HG03097 (cell line): ENCODE data around the gene CISTR.
A peak's percentile ranks its signal among the peaks of the same experiment; 100 is the strongest.

ENCODE experiments used
- ATAC-seq: cut with Tn5 transposase; IDR thresholded peaks from one replicate; pipeline ENCODE4 v1.9.1; 2021; ENCODE audit not compliant: unreplicated experiment, low FRiP score

The CISTR gene

DNA sequence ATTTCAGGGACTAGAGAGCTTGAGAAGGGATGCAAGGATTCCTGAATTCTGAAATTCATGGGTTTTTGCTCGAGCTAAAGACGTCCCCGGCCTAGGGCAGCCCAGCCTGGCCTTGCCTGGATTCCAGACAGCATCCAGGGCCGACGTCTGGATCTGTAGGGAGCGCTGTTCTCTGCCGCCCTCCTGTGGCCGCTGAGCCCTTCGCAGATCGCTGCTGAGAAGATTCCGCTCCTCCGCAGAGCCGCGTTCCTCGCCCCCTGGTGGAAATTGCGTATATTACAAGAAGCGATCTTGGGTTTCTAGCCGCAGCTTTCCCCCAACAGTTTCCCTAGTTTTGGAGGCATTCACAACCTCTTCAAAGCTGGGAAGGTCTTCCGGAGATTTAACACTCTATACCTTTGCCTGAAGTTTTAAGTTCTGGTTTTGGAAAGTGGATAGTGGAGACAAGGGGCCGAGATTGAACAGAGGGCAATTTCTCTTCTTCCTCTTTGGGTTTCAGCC is 5.1 kb downstream of the CISTR start:
- ATAC-seq, result no peak

DNA sequence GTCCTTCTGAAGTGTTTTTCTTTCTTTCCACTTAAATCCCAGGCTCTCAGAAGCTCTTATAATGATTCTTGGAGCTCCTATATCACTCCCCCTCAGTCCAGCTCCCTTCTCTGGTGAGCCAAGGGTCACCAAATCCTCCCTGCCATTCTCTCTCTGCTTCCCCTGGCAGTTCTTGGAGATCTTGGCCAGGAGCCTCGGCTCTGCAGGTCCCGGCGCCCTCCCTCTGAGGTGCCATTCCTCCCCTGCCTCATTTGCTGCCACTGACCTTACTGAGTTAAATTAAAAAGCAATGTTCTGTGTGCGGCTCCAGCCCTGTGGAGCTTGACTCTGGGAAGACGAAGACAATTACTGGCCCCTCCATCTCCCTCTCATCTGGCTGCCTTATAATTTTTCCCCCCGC is 7.0 kb downstream of the CISTR start:
- ATAC-seq, result no peak

DNA sequence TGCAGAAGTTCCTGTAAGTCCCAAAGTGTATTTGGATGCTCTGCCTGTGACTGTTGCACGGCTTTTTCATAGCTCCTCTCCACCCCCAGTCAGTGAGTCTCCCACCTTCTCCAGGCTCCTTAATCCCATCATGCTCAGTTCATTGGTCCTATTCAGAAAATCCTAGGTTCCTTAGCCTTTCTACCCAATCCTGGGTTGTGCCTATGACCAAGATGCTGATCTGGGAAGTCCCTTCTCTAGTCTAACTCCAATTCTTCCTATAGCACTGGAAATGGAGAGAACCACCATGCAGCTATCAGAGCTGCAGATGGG is 7.7 kb downstream of the CISTR start:
- ATAC-seq, result no peak

DNA sequence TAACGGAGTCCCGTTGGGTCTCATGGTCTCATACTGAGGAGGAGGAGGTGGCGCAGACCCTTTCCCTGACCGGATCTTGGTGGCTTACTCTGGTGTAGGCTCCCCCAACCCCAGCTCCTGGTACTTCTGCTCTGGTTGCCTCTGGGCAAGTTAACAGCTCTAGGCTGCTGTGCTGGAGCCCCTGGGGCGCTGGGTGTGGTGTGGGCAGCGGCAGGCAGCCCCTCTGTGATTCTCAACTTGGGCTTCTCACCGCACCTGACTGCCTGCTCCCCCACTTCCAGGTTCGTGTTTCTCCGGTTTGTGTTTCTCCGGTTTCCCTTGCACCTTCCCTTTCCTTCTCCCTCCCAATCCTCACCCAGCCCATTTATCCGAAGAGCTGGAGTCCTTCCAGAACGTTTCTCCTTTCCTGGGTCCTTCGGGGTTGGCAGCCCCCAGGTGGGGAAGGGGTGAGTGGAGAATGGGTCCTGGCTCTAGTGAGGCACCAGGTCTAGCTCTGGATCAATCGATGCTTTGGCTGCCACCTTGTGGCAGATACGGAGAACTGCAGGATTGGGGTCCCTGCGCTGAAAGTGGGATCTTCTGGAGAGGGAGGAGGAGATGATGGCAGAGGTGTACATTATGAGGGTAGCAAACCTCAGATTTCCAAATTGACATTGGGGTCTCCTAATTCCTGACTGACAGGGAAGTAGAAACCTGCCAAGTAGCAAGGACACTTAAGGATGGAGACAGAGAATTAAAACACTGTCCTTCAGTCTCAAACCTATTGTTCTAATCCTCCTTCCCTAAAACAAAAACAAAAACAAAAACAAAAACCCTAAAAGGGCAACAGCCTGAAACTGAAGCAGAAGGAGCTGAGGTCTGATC is 8.3 kb downstream of the CISTR start:
- no peak for ATAC-seq

DNA sequence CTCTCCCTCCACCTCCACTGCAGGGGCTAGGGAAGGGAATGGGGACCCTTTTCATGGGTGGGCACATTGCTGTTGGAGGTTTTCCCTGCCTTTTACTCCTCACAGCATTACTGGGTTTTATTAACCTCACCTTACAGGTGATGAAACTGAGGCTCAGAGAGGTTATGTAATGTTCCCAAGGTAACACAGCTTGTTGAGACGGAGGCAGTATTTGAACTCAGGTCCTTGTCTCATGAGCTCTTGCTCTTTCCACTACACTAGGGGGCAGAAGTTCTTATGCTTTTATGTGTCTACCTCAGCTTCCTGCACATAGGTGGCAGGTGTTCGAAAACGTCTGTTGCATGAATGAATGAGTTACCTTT is 11.7 kb downstream of the CISTR start:
- no peak for ATAC-seq

DNA sequence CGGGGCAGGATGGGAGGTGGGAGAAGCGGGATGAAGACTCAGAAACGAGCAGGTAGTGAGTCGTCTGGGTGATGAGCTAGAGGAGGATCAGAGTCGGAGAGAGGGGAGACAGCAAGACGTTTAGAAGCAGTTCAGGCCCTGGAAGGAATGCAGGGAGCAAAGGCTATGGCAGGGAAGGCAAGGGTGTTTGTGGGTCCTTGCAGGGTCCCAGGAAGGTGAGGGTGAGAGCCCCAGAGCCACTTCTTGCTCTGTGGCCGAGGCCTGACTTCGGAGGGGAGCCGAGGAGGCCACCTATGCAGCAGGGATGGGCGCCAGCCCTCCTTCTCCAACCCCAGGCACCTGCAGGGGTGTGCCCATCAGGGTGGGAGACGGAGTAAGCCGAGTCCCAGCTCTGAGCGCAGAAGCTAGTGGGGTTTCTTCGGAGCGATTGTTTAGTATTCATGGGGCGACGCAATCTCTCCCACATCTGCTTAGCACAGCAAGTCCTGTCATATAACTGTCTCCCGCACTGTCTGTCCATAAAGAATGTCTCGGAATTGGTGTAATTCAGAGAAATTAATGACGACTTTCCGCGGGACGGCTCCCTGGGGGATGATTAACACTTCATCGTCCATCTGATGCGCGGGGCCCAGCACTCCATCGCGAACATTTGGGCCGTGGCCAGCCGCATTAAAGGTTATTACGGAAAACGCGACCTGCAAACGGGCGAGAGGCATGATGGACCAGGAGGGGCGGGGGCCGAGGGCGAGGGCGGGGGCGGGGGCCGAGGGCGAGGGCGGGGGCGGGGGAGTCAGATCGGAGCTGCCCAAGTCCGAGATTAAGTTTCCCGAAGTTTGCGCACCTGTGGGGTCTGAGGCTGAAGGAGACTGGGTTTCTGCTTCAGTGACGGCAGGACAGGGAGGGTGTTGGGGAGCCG is 12.3 kb downstream of the CISTR start:
- ATAC-seq, result no peak

DNA sequence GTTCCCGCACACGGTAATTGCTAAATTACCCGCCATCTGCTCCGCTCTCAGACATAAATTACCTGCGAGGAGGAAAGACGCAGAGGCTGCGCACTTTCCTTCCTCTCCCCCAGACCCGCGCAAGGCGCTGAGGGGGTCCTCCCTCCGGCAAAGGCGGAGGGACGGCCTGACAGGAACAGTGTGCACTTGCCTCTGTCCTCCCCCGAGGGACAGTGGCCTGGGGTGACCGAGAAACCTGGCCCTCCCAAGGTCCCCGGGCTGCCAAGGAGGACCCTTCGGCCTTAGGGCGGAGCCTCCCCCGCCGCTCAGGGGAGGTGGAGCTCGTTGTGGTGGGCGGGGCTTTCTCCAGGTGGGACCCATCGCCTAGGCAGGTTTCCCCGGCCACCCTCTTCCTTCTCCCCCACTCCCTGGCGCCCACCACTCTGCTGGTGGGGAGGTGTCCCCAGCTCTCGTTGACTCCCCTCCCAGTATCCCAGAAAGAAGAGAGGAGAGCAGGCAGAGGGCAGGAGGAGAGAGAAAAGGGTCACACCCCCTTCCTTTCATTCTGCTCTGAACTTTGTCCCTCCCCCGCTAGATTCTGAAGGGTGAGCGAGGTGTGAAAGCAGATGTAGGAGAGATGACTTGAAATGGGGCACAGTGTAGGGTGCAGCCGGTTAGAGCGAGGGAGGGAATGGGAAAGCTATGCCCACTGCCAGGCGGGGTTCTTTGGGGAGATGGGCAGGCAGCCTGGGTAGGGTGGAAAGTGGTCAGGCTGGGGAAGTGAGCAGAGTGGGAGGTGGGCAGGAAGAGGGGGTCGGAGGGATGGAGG is 13.2 kb downstream of the CISTR start:
- no peak for ATAC-seq

DNA sequence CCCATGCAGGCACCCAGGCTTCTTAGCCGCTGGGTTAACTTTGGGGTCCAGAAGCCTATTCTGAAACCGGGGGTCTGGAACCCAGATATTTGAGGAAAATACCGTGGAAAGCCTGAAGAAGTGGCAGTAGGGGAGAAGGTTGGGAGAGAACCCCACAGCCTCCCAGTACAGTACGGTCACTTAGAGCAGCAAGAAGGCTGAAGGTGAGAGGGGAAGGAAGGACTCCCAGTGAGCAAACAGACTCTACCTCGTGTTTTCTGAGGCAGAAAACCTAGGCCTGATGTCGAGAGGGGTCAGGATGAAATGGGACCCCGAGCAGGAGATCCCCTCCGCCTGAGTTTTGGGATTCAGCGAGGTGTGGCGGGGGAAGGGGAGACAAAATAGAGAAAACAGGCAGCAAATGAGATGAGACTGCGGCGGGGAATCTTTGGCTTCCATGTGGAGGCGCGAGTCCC is 13.8 kb downstream of the CISTR start:
- ATAC-seq, result no peak

DNA sequence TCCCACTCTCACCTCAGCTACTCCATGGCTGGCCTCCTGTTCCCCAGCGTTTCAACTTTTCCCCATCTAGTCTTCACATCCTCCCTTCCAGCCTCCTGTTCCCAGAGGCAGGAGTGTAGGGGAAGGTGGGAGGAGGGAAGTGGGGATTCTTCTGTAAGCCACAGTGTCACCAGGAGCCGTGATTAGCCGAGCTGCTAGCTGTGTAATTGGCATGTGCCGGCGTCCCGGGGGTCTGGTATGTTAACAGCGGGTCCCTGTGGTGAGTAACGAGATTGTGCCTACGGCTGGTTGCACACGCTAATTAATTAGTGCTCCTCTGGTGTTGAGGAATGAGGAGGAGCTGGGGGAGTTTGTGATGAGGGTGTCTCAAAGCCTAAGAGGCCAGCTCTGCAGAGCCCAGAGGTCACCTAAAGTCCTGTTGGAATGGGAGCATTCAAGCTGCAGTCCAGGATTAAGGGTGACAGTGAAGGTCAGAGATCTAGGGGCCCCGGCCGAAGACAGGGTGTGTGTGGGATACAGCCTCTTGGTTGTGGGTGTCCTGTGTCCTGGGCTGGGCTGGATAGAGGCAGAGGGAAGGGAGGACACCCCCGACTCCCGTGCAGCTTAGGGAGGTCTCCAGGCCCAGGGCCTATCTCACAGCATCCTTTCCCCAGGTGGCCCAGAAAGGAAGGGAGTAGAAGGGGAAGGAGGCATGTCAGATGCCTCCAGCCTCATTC is 14.5 kb downstream of the CISTR start:
- ATAC-seq, result no peak

DNA sequence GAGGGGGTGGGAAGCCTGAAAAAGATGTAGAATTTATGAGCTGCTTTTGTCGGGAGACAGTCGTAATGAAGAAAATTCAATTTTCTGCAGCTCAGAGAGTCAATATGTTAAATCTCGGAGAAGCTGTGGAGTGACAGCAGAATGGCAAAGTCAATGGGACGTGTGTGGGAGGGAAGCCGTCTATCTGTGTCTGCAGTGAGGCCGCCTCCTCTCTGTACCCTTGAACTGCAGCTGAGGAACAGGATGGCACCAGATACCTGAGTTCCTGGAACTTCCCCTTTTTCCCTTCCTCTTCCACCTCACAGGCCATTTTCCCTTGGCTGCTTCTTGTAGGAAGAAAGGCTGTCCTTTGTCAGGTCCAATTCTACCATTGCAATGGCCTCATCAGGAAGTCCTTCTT is 15.2 kb downstream of the CISTR start:
- ATAC-seq, result no peak

DNA sequence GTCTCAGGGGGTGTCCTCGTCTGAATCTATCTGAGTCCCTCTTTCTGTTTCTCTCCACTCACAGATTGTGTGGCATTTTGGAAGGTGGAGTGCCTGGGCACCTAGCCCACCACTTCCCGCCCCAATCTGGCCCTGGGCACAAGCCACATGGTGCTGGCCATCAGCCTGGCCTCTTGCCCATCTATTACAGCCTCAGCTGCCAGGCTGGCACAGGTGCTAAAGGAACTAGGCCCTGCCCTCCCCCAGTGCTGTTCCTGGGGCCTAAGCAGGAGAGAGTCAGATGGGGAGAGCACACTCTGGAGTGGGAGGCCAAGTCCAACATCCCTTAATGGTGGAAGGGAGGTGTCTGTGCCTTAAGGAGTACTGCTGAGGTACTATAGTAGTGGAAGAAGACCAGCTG is 16.2 kb downstream of the CISTR start:
- no peak for ATAC-seq

DNA sequence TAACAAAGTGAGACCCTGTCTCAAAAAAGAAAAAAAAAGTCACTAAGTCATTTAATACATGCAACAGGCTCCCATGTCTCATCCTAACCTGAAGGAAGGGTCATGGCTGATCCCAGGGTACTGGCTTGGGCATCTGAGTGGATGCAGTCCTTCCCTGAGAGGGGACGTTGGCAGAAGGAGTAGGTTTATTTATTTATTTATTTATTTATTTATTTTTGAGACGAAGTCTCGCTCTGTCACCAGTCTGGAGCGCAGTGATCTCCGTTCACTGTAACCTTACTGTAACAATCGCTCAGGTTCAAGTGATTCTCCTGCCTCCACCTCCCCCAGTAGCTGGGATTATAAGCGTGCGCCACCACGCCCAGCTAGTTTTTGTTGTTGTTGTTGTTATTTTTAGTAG is 17.4 kb downstream of the CISTR start:
- ATAC-seq, result no peak

DNA sequence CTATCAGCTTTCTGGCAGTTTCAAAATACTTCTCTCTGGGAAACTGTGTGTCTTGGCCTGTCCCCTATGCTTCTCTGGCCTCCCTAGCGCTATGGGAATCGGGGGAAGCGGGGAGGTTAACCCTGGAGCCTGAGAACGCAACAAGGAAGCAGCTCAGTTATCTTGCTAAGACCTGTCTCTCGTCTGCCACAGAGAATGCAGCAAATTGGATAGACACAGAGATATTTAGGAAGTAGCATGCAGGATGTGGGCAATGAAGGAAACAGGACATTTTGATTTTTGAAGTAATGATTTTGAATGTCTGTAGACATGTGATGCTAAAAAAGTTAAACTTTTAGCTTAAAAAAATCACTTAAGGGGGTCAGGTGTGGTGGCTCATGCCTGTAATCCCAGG is 18.0 kb downstream of the CISTR start:
- ATAC-seq, result no peak

DNA sequence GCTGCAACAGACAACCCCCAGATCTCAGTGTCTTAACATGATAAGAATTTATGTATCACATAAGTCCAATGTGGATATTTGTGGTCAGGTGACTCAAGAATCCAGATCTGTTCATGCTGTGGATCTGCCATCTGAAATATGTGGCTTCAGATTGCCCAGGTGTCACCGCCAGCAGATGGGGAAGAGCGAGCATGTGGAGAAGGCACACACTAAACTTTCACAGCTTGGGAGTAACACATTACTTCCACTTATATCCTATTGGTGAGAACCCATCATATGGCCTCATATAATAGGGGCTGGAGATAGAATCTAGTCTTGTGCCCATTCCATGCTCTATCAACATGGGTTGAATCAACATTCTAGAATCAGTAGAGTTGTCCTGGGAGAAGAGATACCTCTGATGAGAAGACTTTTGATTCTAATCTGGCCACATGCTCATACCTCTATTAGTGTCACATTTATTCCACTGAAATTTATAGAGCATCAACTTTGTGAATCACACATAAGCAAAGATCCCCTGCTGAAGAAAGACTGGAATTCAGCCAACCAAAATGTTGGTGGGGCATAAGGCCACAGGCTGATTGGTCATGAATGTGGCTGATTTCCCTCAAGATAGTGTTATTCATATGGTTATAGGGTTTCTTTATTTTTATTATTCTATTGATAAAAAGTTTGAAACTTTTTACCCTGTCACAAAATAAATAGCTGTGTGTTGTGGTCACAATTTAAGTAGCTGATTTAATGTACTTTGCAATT is 18.6 kb downstream of the CISTR start:
- ATAC-seq, result no peak

DNA sequence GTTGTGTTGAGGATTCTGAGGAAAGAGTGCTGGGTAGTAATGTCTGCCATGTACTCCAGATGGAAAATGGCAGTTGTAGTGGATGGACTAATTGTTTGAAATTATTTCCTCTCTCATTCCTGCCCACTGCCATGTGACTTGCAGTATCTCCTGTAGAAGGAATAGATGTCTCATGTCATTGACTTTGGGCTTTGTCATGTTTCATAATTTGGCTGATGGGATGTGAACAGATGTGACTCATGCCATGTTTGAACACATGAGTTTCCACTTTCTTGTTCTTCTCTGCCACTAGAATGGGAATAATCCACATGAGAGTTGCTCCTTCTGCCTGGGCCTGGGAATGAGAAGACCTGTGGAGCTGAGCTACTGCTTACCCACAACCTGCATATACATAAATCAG is 22.1 kb downstream of the CISTR start:
- no peak for ATAC-seq

DNA sequence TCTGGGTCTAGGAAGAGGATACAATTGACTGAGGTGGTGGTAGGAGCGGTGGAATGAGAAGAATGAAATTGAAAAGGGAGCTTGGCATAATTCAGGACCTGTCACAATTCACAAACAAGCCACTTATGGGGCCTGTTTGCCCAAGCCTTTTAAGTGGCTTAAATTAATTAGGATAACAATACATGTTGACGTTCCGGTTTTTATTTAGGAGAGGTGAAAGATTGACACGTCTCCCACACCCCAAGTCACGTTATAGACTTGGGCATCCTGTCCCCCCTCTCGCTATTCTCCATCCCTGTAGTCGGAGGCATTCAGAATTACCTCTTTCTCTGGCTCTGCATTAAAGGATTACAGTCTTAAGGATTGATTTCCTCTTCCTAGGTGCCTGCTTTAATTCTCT is 23.6 kb downstream of the CISTR start:
- no peak for ATAC-seq

DNA sequence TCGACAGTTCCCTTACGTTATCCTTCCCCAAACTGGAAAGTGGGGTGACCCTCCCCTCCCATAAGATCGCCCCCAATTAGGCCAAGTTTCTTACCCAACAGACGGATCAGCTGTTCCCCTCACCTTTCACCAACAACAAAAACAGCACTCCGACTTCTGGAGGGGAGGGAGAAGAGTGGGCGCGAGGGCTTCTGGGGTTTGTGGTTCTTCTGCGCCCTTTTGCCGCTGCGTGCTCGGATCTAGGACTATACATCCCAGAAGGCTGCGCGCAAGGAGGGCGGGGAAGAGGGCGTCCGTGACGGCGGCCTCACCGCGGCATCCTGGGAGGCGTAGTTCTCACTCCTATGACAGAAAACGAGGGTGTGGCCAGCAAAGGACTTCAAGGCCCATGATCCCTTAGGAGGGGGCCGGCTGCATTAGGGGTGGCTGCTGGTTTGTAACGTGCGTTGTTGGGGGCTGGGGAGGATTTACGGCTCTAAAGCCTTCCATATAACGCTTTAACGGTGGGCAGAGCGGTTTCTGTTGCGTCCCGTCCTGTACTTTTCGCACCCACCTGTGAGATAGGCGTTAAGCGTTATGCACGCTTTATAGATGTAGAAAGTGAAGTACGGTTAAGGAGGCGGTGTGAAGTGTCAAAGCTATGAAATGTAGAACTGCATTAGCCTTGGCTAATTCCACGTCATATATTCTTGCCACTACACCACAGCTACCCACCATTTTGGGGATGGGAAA is 24.3 kb downstream of the CISTR start, which contains the start of gene CALCOCO1:
CALCOCO1 (minus strand) TSS at position 143 of the 732 bp plus-strand sequence. CDS start 2,210 bp downstream, outside the sequence.
- ATAC-seq, result peak; percentile 98

DNA sequence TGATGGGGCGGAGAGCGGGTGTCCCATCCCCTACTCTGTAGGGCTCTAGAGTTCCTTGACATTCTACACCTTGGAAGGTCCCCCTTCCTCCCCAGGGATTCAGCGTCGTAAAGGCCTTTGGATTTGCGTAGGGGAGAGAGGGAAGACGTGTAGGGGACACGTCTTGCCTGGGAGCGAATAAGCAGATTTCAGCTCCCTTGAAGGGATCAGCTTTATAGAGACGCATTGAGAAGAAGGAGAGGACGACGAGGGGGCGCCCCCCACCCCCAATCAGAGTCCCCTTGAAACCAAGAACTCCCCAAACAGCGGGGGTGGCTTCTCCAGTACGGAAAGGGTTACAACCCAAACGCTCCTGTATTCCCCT is 24.9 kb downstream of the CISTR start:
- no peak for ATAC-seq

DNA sequence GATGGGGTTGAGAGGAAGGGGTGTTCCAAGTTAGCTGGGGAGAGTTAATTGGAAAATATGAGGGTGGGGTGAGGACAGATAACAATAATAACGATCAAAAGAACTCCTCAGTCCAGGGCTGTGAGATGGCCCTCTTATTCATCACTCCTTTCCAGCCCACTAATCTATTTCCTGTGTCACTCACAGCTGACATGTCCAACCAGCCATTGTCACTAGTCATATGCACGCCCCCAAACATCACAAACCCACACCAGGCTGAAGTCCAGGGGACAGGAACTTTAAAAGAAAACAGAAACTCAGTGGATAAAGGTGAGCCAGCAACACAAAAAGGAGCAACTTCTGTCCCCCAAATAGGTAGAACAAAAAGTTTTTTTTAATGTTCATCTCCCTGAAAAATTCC is 25.4 kb downstream of the CISTR start:
- ATAC-seq, result no peak
